Measurements from ENCODE around the gene ALDOB. TPM values are rescaled to one million over a fixed set of nuclear protein-coding genes. Genes with fewer than 3 reads are reported as not detected.
A peak's percentile ranks its signal among the peaks of the same experiment; 100 is the strongest.

ALDOB gene
- total and polyA plus RNA-seq, 2 of the 13 experiments (the other 11 are each of a cell fraction or from before 2014, with no cell fraction given) = 0.29 to 0.97 TPM

DNA sequence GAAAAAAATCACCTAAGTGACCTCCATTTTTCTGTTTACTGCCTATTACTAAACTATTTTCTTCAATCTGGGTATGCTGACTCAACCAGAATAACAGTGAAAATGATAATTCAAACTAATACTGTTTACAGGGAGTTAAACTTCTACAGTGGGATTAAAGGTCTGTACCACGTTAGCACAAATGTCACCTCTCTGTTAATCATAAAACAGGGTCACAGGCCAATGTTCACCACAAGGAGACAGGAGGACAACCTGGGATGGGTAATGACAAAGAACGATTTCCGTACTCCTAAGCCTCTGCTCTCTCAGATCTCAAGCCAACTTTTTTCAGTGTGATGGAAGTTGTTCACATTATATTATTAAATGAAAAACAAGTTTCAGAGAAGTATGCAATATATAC lies 2.3 kb downstream of the ALDOB start:
- FAIRE-seq = peak; percentile 89
- in situ Hi-C loops (cut with HindIII; ENCODE audit: extremely low pct_ligation_motif_present, low pct_unique_long_range_greater_than_20kb) = no loop called here
- CTCF ChIA-PET (ENCODE audit: low intra/inter-chr PET ratio, low total read pairs) = no interaction called here
- Histone ChIP-seq H3K9me3 (ENCODE audit: low read length) (no peaks in the 10 kb centered on the region), H3K27me3 (ENCODE audit: control insufficient read depth in 1 of 2, insufficient read depth in 2 of 2, low read length in 2 of 2) (no peaks in the 10 kb centered on the region), H2AFZ (ENCODE audit: low read length) (no peak overlapping the region), H3K9ac (ENCODE audit: insufficient read depth, low read depth, low read length) (no peak overlapping the region), H3K27ac (ENCODE audit: extremely low read length, insufficient read depth, low read length) (peak overlapping the region; percentile 71), H3K4me2 (ENCODE audit: low read depth, low read length) (peak overlapping the region; percentile 59), H3K4me3 (replicated peaks in 1 of 3; ENCODE audit: insufficient read depth in 1 of 3, low read depth in 2 of 3, low read length in 3 of 3) (peak overlapping the region in 2 of 3 experiments; percentile 21 to 32; a peak in 2 of 6 replicates), H3K36me3 (replicated peaks in 1 of 2; ENCODE audit: control insufficient read depth in 1 of 2, insufficient read depth in 2 of 2, low read length in 2 of 2) (no peaks in the 10 kb centered on the region), H4K20me1 (ENCODE audit: insufficient read depth, low read length) (no peaks in the 10 kb centered on the region), H3K4me1 (ENCODE audit: insufficient read depth, low read length) (peaks cover 86% of the 10 kb centered on the region), H3K79me2 (ENCODE audit: insufficient read depth, low read length) (no peaks in the 10 kb centered on the region)
- POLR2A ChIA-PET = interaction anchor here (1.4 to 4.0 kb wide), 3 partner anchors 13 to 79 kb away, joined by 4 to 23 read pairs (median 9); partner anchors contain the start of genes MRPL50 and ZNF189
- 0% methylated on average over 3 of the region's 3 CpGs for WGBS (ENCODE audit: low lambda C conversion rate)
- intact Hi-C loops (cut with micrococcal nuclease; ENCODE audit: unreplicated experiment) = loop anchor here (1.0 kb wide), 1 partner anchor 12 kb away; no protein-coding TSS in a partner anchor
- DNase-seq (ENCODE audit: low spot score) = peak; percentile 94
- ATAC-seq = peak; percentile 98
- BruUV-seq (replicated peaks) = no TSS peak
- TF ChIP-seq ZNF567 (CRISPR knock-in tag; IDR thresholded peaks at IDR 0.05; ENCODE audit: borderline replicate concordance) = no peak
- TF ChIP-seq RFX1 (IDR thresholded peaks at IDR 0.05) = no peak
- TF ChIP-seq, protein P1, sequence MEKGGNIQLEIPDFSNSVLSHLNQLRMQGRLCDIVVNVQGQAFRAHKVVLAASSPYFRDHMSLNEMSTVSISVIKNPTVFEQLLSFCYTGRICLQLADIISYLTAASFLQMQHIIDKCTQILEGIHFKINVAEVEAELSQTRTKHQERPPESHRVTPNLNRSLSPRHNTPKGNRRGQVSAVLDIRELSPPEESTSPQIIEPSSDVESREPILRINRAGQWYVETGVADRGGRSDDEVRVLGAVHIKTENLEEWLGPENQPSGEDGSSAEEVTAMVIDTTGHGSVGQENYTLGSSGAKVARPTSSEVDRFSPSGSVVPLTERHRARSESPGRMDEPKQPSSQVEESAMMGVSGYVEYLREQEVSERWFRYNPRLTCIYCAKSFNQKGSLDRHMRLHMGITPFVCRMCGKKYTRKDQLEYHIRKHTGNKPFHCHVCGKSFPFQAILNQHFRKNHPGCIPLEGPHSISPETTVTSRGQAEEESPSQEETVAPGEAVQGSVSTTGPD (CRISPR knock-in tag; IDR thresholded peaks at IDR 0.05) = no peak
- no peak for TF ChIP-seq JDP2 (CRISPR knock-in tag; IDR thresholded peaks at IDR 0.05; ENCODE audit: borderline replicate concordance)
- peak; percentile 59; the same call in 1 of the 2 replicates for TF ChIP-seq FOXK1 (CRISPR knock-in tag; IDR thresholded peaks at IDR 0.05; ENCODE audit: borderline replicate concordance, low read depth)
- TF ChIP-seq HOXA5 (CRISPR knock-in tag; IDR thresholded peaks at IDR 0.05) = peak; percentile 62; the same call in 1 of the 2 replicates
- no peak for TF ChIP-seq ZNF672 (CRISPR knock-in tag; IDR thresholded peaks at IDR 0.05)
- TF ChIP-seq KLF15 (CRISPR knock-in tag; IDR thresholded peaks at IDR 0.05; ENCODE audit: borderline replicate concordance) = no peak
- no peak for TF ChIP-seq ZNF678 (CRISPR knock-in tag; IDR thresholded peaks at IDR 0.05)
- 0 out of 2 replicates have a peak, but pooled peaks have one; percentile 53 for TF ChIP-seq ZNF335 (CRISPR knock-in tag; IDR thresholded peaks at IDR 0.05)
- peak; percentile 78 for TF ChIP-seq HNRNPUL1 (IDR thresholded peaks at IDR 0.05; ENCODE audit: low read depth, low read length)
- no peak for TF ChIP-seq ZFP82 (CRISPR knock-in tag; IDR thresholded peaks at IDR 0.05; ENCODE audit: borderline replicate concordance)
- no peak for TF ChIP-seq ZNF44 (CRISPR knock-in tag; IDR thresholded peaks at IDR 0.05)
- TF ChIP-seq ZNF564 (CRISPR knock-in tag; IDR thresholded peaks at IDR 0.05) = no peak
- TF ChIP-seq ERF (CRISPR knock-in tag; IDR thresholded peaks at IDR 0.05) = peak; percentile 80
- TF ChIP-seq, protein P2, sequence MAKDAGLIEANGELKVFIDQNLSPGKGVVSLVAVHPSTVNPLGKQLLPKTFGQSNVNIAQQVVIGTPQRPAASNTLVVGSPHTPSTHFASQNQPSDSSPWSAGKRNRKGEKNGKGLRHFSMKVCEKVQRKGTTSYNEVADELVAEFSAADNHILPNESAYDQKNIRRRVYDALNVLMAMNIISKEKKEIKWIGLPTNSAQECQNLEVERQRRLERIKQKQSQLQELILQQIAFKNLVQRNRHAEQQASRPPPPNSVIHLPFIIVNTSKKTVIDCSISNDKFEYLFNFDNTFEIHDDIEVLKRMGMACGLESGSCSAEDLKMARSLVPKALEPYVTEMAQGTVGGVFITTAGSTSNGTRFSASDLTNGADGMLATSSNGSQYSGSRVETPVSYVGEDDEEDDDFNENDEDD (CRISPR knock-in tag; IDR thresholded peaks at IDR 0.05; ENCODE audit: borderline replicate concordance) = no peak
- TF ChIP-seq, protein P3, sequence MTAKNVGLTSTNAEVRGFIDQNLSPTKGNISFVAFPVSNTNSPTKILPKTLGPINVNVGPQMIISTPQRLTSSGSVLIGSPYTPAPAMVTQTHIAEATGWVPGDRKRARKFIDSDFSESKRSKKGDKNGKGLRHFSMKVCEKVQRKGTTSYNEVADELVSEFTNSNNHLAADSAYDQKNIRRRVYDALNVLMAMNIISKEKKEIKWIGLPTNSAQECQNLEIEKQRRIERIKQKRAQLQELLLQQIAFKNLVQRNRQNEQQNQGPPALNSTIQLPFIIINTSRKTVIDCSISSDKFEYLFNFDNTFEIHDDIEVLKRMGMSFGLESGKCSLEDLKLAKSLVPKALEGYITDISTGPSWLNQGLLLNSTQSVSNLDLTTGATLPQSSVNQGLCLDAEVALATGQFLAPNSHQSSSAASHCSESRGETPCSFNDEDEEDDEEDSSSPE (CRISPR knock-in tag; IDR thresholded peaks at IDR 0.05) = peak; percentile 46; the same call in 1 of the 2 replicates
- TF ChIP-seq RXRA (CRISPR knock-in tag; IDR thresholded peaks at IDR 0.05) = peak; percentile 34; the same call in 1 of the 2 replicates
